NK-92 (cell line): ENCODE results near the gene SFMBT2.
"Not testable (repeated sequence)": the region's sequence is repeated elsewhere in the genome, so short reads cannot be mapped to it uniquely, and the experiment has no call there.

Experiments used
- DNase-seq: peaks from one replicate; lab custom pipeline; 2025; ENCODE audit not compliant: unreplicated experiment; lab: John Stamatoyannopoulos, UW

The SFMBT2 gene

GRCh38 chr10:7192061-7192460, 218.8 kb downstream of the SFMBT2 start:
- DNase-seq, result no peak

- not testable (repeated sequence) for DNase-seq
Observed at GRCh38 chr10:7190772-7191171, 220.1 kb downstream of the SFMBT2 start.

GRCh38 chr10:7189909-7190308, 220.9 kb downstream of the SFMBT2 start:
- no peak for DNase-seq

GRCh38 chr10:7188456-7189050, 222.3 kb downstream of the SFMBT2 start:
- no peak for DNase-seq

- no peak for DNase-seq
Observed at GRCh38 chr10:7186387-7187018, 224.3 kb downstream of the SFMBT2 start.

- no peak for DNase-seq
Observed at GRCh38 chr10:7185367-7185690, 225.5 kb downstream of the SFMBT2 start.

GRCh38 chr10:7184660-7185366, 226.0 kb downstream of the SFMBT2 start:
- DNase-seq, result no peak

- not testable (repeated sequence) for DNase-seq
Observed at GRCh38 chr10:7184116-7184515, 226.7 kb downstream of the SFMBT2 start.

GRCh38 chr10:7182327-7182726, 228.5 kb downstream of the SFMBT2 start:
- not testable (repeated sequence) for DNase-seq

GRCh38 chr10:7181420-7181819, 229.4 kb downstream of the SFMBT2 start:
- no peak for DNase-seq

GRCh38 chr10:7179536-7179935, 231.3 kb downstream of the SFMBT2 start:
- no peak for DNase-seq

- no peak for DNase-seq
Observed at GRCh38 chr10:7173948-7174347, 236.9 kb downstream of the SFMBT2 start.

- DNase-seq, result no peak
Observed at GRCh38 chr10:7171825-7172224, 239.0 kb downstream of the SFMBT2 start.

GRCh38 chr10:7170626-7171322, 240.1 kb downstream of the SFMBT2 start:
- no peak for DNase-seq

- no peak for DNase-seq
Observed at GRCh38 chr10:7168414-7168813, 242.4 kb downstream of the SFMBT2 start.

GRCh38 chr10:7165500-7166177, 245.2 kb downstream of the SFMBT2 start:
- DNase-seq, result no peak

GRCh38 chr10:7164955-7165354, 245.9 kb downstream of the SFMBT2 start:
- no peak for DNase-seq

GRCh38 chr10:7162331-7162730, 248.5 kb downstream of the SFMBT2 start:
- DNase-seq, result no peak

- no peak for DNase-seq
Observed at GRCh38 chr10:7161484-7162250, 249.2 kb downstream of the SFMBT2 start.

- no peak for DNase-seq
Observed at GRCh38 chr10:7159928-7160327, 250.9 kb downstream of the SFMBT2 start.

GRCh38 chr10:7159517-7159916, 251.3 kb downstream of the SFMBT2 start:
- no peak for DNase-seq
